ENCODE measurements around the gene RNF32. TPM values are rescaled to one million over a fixed set of nuclear protein-coding genes. Genes with fewer than 3 reads are reported as not detected.

RNF32 gene
- total RNA-seq, 4 donors from 2014 or later = 0.42 to 6.0 (median 1.5) TPM; not detected in 1

DNA sequence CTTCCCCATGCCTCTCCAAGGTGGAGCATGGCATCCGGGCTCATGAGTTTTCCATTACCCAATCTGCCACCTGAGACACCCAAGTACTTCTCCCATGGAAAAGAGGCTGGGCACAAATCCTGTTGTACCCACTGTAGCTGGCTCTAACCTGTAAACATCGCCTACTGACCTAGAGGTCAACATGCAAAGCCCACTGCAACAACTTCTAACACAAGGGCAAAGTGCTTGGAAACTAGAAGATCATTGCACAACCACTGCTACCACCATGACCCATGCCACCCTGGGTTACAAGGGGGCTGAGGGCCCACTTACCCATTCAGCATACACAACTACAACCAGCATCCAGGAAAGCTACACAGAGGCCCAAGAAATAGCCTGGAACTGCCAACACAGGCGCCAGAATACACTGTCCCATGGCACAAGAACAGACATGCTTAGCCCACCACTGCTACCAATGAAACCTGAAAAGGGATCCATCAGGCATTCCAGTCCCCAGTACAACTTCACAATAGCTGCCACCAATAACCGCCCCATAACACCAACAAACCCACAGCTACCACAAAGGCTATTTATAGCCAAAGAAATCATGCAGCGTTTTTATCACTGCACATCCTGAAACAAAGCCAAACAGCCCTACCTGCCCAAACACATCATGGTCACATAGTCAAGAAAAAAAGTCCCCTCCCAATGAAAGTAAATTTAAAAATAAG, 63.4 kb downstream of the RNF32 start:
- Histone ChIP-seq H3K4me3 (no peak overlapping the region), H3K4me1 (no peaks in the 10 kb centered on the region), H3K36me3 (peaks cover 0 to 51% (median 0%) of the 10 kb centered on the region in 3 donors), H3K27me3 (no peaks in the 10 kb centered on the region), H3K27ac (no peak overlapping the region), H3K9me3 (peaks cover 0 to 13% (median 0%) of the 10 kb centered on the region in 4 donors)
- no peak for DNase-seq (ENCODE audit: low spot score in 2 of 2)
- TF ChIP-seq POLR2A (IDR thresholded peaks at IDR 0.05) (no peak), EP300 (IDR thresholded peaks at IDR 0.05) (no peak)
- TF ChIP-seq, protein P1, sequence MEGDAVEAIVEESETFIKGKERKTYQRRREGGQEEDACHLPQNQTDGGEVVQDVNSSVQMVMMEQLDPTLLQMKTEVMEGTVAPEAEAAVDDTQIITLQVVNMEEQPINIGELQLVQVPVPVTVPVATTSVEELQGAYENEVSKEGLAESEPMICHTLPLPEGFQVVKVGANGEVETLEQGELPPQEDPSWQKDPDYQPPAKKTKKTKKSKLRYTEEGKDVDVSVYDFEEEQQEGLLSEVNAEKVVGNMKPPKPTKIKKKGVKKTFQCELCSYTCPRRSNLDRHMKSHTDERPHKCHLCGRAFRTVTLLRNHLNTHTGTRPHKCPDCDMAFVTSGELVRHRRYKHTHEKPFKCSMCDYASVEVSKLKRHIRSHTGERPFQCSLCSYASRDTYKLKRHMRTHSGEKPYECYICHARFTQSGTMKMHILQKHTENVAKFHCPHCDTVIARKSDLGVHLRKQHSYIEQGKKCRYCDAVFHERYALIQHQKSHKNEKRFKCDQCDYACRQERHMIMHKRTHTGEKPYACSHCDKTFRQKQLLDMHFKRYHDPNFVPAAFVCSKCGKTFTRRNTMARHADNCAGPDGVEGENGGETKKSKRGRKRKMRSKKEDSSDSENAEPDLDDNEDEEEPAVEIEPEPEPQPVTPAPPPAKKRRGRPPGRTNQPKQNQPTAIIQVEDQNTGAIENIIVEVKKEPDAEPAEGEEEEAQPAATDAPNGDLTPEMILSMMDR (IDR thresholded peaks at IDR 0.05) = no peak
- WGBS, 2 donors = 76 to 86% methylated on average over 5 of the region's 5 CpGs

DNA sequence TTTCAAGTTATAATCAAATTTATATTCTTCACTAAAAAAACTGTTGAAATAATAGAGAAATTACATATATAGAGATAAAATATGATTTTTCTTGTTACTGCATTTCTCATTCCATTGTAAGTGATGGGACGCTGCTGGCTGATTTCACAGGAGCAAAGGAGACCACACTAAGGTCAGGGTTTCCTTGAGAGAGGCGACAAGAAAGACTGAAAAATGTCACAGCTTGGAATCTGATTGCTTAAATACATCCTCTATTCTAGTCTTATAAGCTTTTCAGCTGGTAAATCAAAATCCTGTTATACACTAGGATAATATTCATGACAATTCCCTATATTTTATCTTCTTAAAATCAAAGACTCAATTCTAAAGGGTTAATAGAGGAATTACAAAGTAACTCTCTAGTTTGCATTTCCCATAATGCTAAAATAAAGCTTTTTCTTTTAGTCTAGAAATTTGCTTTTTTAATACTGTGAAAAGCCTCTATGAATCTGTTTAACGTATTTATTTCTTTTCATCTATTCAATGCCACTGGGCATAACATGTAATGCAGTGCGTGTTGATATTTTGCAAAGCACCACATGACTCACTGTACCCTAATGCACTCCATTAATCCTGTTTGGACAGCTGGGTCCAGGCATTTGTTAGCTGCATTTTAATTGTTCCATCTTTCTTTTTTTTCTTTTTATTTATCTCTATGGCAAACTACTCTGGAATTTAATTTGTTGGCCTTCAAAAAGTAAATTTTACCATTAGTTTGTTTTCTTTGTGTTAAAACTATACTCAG, 81.7 kb downstream of the RNF32 start:
- no peak overlapping the region for H3K27ac ChIP-seq
- peaks cover 0 to 13% (median 0%) of the 10 kb centered on the region in 3 donors for H3K36me3 ChIP-seq
- TF ChIP-seq, protein P1 (IDR thresholded peaks at IDR 0.05) = no peak
- no peak for TF ChIP-seq EP300 (IDR thresholded peaks at IDR 0.05)
- no peak for TF ChIP-seq POLR2A (IDR thresholded peaks at IDR 0.05)
- 59 to 71% methylated on average over 4 of the region's 4 CpGs for WGBS, 2 donors
- H3K4me1 ChIP-seq = no peaks in the 10 kb centered on the region
- H3K9me3 ChIP-seq = no peaks in the 10 kb centered on the region
- H3K27me3 ChIP-seq = no peaks in the 10 kb centered on the region
- DNase-seq (ENCODE audit: low spot score in 2 of 2) = no peak
- no peak overlapping the region for H3K4me3 ChIP-seq

- Histone ChIP-seq H3K9me3 (no peaks in the 10 kb centered on the region), H3K27ac (no peak overlapping the region), H3K36me3 (peaks cover 0 to 7% (median 0%) of the 10 kb centered on the region in 3 donors), H3K4me1 (no peaks in the 10 kb centered on the region), H3K27me3 (no peaks in the 10 kb centered on the region), H3K4me3 (no peak overlapping the region)
- DNase-seq (ENCODE audit: low spot score in 2 of 2) = no peak
- TF ChIP-seq EP300 (IDR thresholded peaks at IDR 0.05) = no peak
- TF ChIP-seq POLR2A (IDR thresholded peaks at IDR 0.05) = no peak
- TF ChIP-seq, protein P1 (IDR thresholded peaks at IDR 0.05) = no peak
- 38 to 51% methylated on average over 5 of the region's 5 CpGs for WGBS, 2 donors
Observed at GRCh38 chr7:156725073-156725472, 84.5 kb downstream of the RNF32 start.

- no peaks in the 10 kb centered on the region for H3K9me3 ChIP-seq
- no peak overlapping the region for H3K4me3 ChIP-seq
- H3K27ac ChIP-seq = no peak overlapping the region
- TF ChIP-seq EP300 (IDR thresholded peaks at IDR 0.05) = no peak
- TF ChIP-seq, protein P1 (IDR thresholded peaks at IDR 0.05) = no peak
- TF ChIP-seq POLR2A (IDR thresholded peaks at IDR 0.05) = no peak
- H3K27me3 ChIP-seq = no peaks in the 10 kb centered on the region
- no peak for DNase-seq (ENCODE audit: low spot score in 2 of 2)
- no peaks in the 10 kb centered on the region for H3K4me1 ChIP-seq
- peaks cover 0 to 16% (median 0%) of the 10 kb centered on the region in 3 donors for H3K36me3 ChIP-seq
Observed at GRCh38 chr7:156725936-156726335, 85.4 kb downstream of the RNF32 start.

All from tibial nerve (tissue), 4 donors.